ENCODE measurements around the gene INPP5F. TPM values are rescaled to one million over a fixed set of nuclear protein-coding genes. Genes with fewer than 3 reads are reported as not detected.
"Not testable (repeated sequence)": the region's sequence is repeated elsewhere in the genome, so short reads cannot be mapped to it uniquely, and the experiment has no call there.

Gene INPP5F
- total RNA-seq, 2 experiments from 2014 or later: 12.8 to 13.6 TPM

DNA sequence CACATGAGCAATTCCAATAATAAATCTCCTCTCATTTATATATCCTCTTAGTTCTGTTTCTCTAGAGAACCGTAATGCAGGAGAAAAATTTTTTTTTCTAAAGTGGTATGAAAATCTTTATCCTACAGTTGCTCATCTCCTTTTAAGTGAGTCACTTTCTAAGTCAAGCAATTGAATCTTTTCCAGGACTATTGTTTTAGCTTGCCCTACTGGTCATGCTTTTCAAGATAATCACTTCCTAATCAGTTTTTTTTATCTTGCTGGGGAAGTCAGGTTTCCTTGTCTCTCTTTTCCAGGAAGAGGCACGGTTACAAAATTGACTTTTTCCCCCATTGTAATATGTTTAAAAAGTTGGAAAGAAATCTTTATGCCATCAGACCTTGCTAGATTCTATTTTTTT, 44.0 kb downstream of the INPP5F start:
- no peaks in the 10 kb centered on the region for H3K27me3 Mint-ChIP-seq
- no peaks in the 10 kb centered on the region for H3K9me3 Mint-ChIP-seq
- no peak for DNase-seq
- intact Hi-C loops (cut with micrococcal nuclease): no loop called here
- ChIA-PET CTCF (interaction anchor here (2.2 kb wide), 1 partner anchor 19 kb away, joined by 8 read pairs; no protein-coding TSS in a partner anchor), POLR2A (interaction anchor here (1.4 kb wide), 1 partner anchor 19 kb away, joined by 3 read pairs; no protein-coding TSS in a partner anchor)
- H3K27ac Mint-ChIP-seq: no peak overlapping the region
- H3K4me1 Mint-ChIP-seq (ENCODE audit: low read depth): peaks cover 18% of the 10 kb centered on the region
- no peak overlapping the region for H3K4me3 Mint-ChIP-seq
- H3K36me3 Mint-ChIP-seq: no peaks in the 10 kb centered on the region

DNA sequence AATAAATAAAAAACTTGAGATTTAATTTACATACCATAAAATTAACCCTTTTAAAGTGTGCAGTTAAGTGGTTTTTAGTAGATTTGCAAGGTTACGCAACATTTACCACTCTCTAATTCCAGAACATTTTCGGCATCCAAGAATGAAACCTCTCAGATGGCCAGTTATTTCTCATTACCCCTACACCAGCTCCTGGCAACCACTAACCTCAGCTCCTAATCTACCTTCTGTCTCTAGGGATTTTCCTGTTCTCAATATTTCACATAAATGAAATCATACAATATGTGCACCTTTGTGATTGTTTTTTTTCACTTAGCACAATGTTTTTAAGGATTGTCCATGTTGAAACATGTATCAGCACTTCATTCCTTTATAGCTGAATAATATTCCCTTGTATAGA, 45.1 kb downstream of the INPP5F start:
- no peak for DNase-seq
- no peak overlapping the region for H3K27ac Mint-ChIP-seq
- peaks cover 25% of the 10 kb centered on the region for H3K4me1 Mint-ChIP-seq (ENCODE audit: low read depth)
- ChIA-PET CTCF (interaction anchor here (1.7 to 2.2 kb wide), 2 partner anchors 20 to 89 kb away, joined by 6 to 8 read pairs; no protein-coding TSS in a partner anchor), POLR2A (no interaction called here)
- H3K9me3 Mint-ChIP-seq: no peaks in the 10 kb centered on the region
- no peaks in the 10 kb centered on the region for H3K36me3 Mint-ChIP-seq
- H3K4me3 Mint-ChIP-seq: no peak overlapping the region
- H3K27me3 Mint-ChIP-seq: no peaks in the 10 kb centered on the region
- intact Hi-C loops (cut with micrococcal nuclease): no loop called here

DNA sequence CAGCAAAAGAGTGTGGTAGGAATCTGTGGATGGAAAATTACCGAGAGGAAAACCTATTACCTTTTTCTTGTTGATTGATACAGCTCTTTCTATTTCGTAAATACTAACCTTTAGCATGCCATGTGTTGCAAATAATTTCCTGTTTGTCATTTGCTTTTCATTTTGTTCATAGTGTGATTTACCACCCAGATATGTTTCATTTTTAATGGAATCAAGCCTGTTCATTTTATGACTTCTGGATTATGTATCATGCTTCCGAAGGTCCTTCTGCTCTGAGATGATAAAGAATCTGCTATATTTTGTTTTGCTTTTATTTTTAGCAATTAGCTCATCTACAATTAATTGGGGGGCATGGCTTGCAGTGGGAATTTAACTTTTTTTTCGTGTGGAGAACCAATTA, 46.5 kb downstream of the INPP5F start:
- intact Hi-C loops (cut with micrococcal nuclease): no loop called here
- Mint-ChIP-seq H3K4me3 (no peak overlapping the region), H3K9me3 (no peaks in the 10 kb centered on the region), H3K27me3 (no peaks in the 10 kb centered on the region), H3K4me1 (ENCODE audit: low read depth) (peaks cover 25% of the 10 kb centered on the region), H3K36me3 (no peaks in the 10 kb centered on the region), H3K27ac (no peak overlapping the region)
- ChIA-PET CTCF (interaction anchor here (0.7 to 1.7 kb wide), 3 partner anchors 22 to 104 kb away, joined by 3 to 6 read pairs (median 4); no protein-coding TSS in a partner anchor), POLR2A (no interaction called here)
- DNase-seq: no peak

DNA sequence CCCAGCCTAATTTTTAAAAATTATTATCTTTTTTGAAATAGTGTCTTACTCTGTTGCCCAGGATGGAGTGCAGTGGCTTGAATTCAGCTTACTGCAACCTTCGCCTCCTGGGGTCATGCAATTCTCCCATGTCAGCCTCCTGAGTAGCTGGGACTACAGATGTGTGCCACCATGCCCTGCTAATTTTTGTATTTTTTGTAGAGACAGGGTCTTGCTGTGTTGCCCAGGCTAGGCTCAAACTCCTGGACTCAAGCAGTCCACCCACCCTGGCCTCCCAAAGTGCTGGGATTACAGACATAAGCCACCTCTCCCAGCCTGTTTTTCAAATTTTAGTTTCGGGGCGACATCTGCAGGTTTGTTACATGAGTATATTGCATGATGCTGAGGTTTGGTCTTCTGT, 47.2 kb downstream of the INPP5F start:
- POLR2A ChIA-PET; H3K36me3 Mint-ChIP-seq; H3K27me3 Mint-ChIP-seq; DNase-seq; H3K9me3 Mint-ChIP-seq; H3K4me3 Mint-ChIP-seq; H3K27ac Mint-ChIP-seq; intact Hi-C loops (cut with micrococcal nuclease): not testable (repeated sequence)
- H3K4me1 Mint-ChIP-seq (ENCODE audit: low read depth): peaks cover 25% of the 10 kb centered on the region
- CTCF ChIA-PET: interaction anchor here (1.3 to 1.5 kb wide), 2 partner anchors 22 to 86 kb away, joined by 3 to 4 read pairs; no protein-coding TSS in a partner anchor

DNA sequence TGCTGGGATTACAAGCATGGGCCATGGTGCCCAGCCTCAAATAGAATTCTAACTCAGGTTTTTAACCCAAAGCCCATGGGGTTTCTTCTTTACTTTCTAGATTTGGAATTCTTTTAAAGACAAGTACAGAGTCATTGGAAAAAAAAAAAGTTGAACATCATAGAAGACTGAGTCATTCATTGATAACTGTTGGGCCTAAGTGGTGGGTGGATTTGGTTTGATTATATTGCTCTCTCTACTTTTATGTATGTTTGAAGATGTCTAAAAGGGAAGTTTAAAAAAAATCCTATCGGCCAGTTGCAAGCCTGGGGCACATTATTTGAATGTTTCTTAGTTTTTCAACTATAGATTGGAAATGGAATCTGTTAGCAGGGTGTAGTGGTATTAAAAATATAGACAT, 49.7 kb downstream of the INPP5F start:
- no peak overlapping the region for H3K4me3 Mint-ChIP-seq
- DNase-seq: no peak
- no peaks in the 10 kb centered on the region for H3K9me3 Mint-ChIP-seq
- no peaks in the 10 kb centered on the region for H3K27me3 Mint-ChIP-seq
- H3K36me3 Mint-ChIP-seq: no peaks in the 10 kb centered on the region
- no peak overlapping the region for H3K27ac Mint-ChIP-seq
- intact Hi-C loops (cut with micrococcal nuclease): no loop called here
- ChIA-PET CTCF (interaction anchor here (0.8 kb wide), 1 partner anchor 88 kb away, joined by 3 read pairs; no protein-coding TSS in a partner anchor), POLR2A (no interaction called here)
- peaks cover 14% of the 10 kb centered on the region for H3K4me1 Mint-ChIP-seq (ENCODE audit: low read depth)

DNA sequence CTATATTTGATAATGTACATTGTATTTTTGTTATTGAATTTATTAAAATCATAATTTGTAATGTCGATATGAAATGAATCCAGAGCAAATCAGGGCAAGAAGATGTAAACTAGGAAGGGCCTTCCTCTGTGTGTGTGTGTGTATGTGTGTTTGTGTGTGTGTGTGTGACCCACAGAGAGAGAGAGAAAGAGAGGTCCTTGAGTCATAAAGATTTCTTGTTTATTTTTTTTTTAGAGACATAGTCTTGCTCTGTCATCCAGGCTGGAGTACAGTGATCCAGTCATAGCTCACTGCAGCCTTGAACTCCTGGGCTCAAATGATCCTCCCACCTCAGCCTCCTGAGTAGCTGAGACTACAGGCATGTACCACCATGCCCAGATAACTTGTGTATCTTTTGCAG, 50.7 kb downstream of the INPP5F start:
- H3K27ac Mint-ChIP-seq: no peak overlapping the region
- no peaks in the 10 kb centered on the region for H3K9me3 Mint-ChIP-seq
- intact Hi-C loops (cut with micrococcal nuclease): no loop called here
- ChIA-PET POLR2A (no interaction called here), CTCF (interaction anchor here (1.2 kb wide), 1 partner anchor 83 kb away, joined by 3 read pairs; no protein-coding TSS in a partner anchor)
- no peaks in the 10 kb centered on the region for H3K36me3 Mint-ChIP-seq
- no peaks in the 10 kb centered on the region for H3K27me3 Mint-ChIP-seq
- H3K4me1 Mint-ChIP-seq (ENCODE audit: low read depth): peaks cover 12% of the 10 kb centered on the region
- no peak for DNase-seq
- no peak overlapping the region for H3K4me3 Mint-ChIP-seq

DNA sequence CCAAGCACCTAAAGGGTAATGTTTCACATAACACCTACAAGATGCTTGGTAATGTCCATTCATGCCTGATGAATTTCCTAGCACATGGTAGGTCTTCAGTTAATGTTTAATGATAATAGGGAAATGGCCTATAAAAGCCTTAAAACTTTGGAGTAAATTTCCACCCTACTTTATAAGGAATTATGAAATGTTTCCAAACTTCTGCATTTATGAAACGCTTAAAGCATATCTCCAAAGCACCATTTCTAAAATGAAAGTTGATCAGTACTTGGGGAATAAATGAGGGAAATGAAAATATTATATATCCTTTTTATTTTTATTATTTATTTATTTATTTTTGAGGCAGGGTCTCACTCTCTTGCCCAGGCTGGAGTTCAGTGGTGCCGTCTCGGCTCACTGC, 51.8 kb downstream of the INPP5F start:
- Mint-ChIP-seq H3K27me3 (no peaks in the 10 kb centered on the region), H3K9me3 (no peaks in the 10 kb centered on the region), H3K4me3 (no peak overlapping the region), H3K4me1 (ENCODE audit: low read depth) (peaks cover 7% of the 10 kb centered on the region), H3K36me3 (peaks cover 1% of the 10 kb centered on the region), H3K27ac (no peak overlapping the region)
- CTCF ChIA-PET: no interaction called here
- POLR2A ChIA-PET: no interaction called here
- intact Hi-C loops (cut with micrococcal nuclease): no loop called here
- no peak for DNase-seq

DNA sequence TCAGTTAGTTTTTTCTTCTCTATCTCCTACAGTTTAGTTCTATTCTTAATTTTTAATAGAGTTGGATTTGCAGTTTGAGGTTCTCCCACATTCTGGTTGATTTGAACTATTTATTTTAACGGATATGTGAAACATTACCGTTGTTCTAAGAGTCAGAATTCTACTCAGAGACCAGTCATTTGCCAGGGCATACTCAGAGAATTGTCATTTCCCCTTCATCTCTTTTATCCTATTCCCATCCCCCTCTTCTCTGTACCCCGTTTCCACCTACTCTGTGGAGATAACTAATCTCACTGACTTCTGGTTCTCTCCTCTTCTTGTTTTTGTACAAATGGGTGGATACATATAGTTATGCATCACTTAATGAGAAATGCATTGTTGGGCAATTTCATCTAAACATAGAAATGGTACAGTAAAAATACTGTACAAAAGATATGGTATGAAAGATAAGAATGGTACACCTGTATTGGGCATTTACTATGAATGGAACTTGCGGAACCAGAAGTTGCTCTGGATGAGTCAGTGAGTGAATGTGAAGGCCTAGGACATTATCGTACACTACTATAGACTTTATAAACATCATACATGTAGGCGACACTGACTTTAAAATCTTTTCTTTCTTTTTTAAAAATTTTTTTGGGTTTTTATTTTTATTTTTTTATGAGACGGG, 53.1 kb downstream of the INPP5F start:
- POLR2A ChIA-PET: no interaction called here
- Mint-ChIP-seq H3K4me3 (no peak overlapping the region), H3K4me1 (ENCODE audit: low read depth) (peaks cover 13% of the 10 kb centered on the region), H3K27ac (no peak overlapping the region), H3K9me3 (no peaks in the 10 kb centered on the region), H3K27me3 (no peaks in the 10 kb centered on the region), H3K36me3 (peaks cover 1% of the 10 kb centered on the region)
- intact Hi-C loops (cut with micrococcal nuclease): no loop called here
- no peak for DNase-seq
- CTCF ChIA-PET: interaction anchor here (1.2 to 3.0 kb wide), 2 partner anchors 28 to 92 kb away, joined by 4 to 9 read pairs; no protein-coding TSS in a partner anchor

DNA sequence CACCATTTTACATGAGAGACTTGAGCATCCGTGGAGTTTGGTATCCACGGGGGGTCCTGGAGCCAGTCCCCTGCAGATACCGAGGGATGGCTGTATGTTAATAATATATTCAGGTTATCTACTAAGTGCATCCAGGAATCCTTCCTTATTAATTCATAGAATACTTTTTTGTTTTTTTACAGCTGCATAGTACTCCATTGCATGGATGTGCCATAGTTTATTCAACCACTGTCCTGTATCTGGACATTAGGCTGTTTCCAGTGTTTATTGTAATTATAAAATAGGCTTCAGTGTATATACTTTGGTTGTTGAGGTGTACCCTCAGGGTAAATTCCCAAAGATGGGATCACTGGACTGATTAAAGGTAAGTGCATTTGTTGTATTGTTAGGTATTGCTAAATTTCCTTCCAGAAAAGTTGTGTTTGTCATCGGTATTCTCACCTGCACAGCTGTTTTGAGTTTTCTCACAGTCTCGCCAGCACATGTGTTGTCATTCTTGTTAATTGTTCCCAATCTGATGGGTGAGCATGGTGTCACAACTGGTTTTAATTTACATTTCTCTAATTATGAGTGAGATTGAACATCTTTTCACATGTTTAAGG, 55.1 kb downstream of the INPP5F start:
- ChIA-PET POLR2A (no interaction called here), CTCF (interaction anchor here (3.0 kb wide), 1 partner anchor 30 kb away, joined by 9 read pairs; no protein-coding TSS in a partner anchor)
- DNase-seq: no peak
- Mint-ChIP-seq H3K27me3 (no peaks in the 10 kb centered on the region), H3K9me3 (no peaks in the 10 kb centered on the region), H3K4me1 (ENCODE audit: low read depth) (peaks cover 17% of the 10 kb centered on the region), H3K36me3 (peaks cover 1% of the 10 kb centered on the region), H3K4me3 (no peak overlapping the region), H3K27ac (no peak overlapping the region)
- intact Hi-C loops (cut with micrococcal nuclease): no loop called here

DNA sequence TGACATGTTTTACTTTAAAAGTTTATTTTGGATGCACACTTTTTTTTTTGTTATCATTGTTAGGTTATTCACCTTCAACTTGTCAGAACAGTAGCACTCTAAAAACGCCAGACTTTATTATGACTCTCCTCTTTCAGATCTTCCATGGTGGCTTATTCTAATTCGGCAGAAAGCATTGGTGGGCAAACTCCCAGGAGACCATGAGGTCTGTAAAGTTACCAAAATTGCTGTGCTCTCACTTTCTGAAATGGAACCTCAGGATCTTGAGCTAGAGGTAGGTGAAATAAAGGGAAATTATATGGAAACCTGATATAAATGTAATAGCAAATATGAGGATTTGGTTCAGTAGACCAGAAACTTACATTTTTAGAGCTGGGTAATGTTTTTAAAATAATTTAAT, 55.6 kb downstream of the INPP5F start:
- ChIA-PET CTCF (interaction anchor here (3.0 kb wide), 1 partner anchor 31 kb away, joined by 9 read pairs; no protein-coding TSS in a partner anchor), POLR2A (no interaction called here)
- intact Hi-C loops (cut with micrococcal nuclease): no loop called here
- Mint-ChIP-seq H3K4me1 (ENCODE audit: low read depth) (peaks cover 17% of the 10 kb centered on the region), H3K27me3 (no peaks in the 10 kb centered on the region), H3K36me3 (peaks cover 1% of the 10 kb centered on the region), H3K27ac (no peak overlapping the region), H3K9me3 (no peaks in the 10 kb centered on the region), H3K4me3 (no peak overlapping the region)
- DNase-seq: no peak

DNA sequence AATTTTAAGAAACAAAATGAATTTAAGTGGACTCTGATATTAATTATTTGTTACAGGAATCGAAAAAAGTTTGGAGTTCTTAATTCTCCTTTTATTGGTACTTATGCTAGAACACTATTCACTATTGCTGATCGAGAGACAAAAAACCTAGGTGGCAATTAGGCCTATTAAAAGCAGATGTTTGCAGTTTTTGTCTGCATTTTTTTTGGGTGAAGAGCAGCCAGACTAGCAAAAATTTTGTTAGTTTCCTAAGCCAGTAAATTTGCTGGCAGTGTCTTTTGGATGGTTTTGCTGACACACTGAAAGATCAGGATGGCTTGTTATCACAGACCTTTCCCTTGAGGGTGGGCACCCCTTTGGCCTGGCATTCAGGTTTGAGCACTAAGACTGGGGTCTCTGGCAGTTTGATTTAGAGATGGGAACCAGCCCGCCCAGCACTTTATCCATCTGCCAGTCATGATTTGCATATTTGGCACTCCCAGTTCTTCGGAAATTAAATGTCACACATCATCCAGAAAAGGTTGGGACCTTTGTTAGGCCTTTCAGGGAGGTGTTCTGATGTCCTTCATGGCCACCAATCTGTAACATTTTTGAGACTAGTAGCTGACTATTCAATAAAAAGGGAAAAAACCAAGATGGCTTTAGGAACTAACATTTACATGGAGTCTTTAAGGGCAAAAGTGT, 57.3 kb downstream of the INPP5F start:
- peaks cover 1% of the 10 kb centered on the region for H3K36me3 Mint-ChIP-seq
- CTCF ChIA-PET: interaction anchor here (1.0 kb wide), 1 partner anchor 76 kb away, joined by 3 read pairs; no protein-coding TSS in a partner anchor

DNA sequence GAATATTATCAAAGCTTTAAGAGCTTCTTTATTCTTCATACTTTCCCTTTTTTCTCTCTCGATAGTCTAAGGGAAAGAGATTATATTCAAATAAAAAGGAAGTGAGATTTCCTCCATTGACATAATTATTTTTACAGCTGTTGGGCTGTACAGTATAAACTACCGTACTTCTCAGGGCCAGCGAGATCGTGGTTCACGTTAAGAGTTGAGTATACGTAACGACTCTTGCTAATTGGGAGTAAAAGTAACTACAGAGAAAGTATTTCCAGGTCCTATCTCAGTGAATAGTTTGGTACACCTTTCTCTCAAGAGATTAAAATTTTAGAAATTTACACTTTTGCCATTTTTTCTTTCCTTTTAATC, 57.8 kb downstream of the INPP5F start:
- ChIA-PET CTCF (interaction anchor here (1.0 kb wide), 1 partner anchor 75 kb away, joined by 3 read pairs; no protein-coding TSS in a partner anchor), POLR2A (interaction anchor here (0.6 kb wide), 1 partner anchor 101 kb away, joined by 3 read pairs; no protein-coding TSS in a partner anchor)
- no peak overlapping the region for H3K4me3 Mint-ChIP-seq
- peaks cover 17% of the 10 kb centered on the region for H3K4me1 Mint-ChIP-seq (ENCODE audit: low read depth)
- no peak for DNase-seq
- H3K9me3 Mint-ChIP-seq: no peaks in the 10 kb centered on the region
- intact Hi-C loops (cut with micrococcal nuclease): no loop called here
- peaks cover 1% of the 10 kb centered on the region for H3K36me3 Mint-ChIP-seq
- no peaks in the 10 kb centered on the region for H3K27me3 Mint-ChIP-seq
- H3K27ac Mint-ChIP-seq: no peak overlapping the region

More for the DNA sequence above, 57.3 kb downstream of the INPP5F start:
- Mint-ChIP-seq H3K27ac (no peak overlapping the region), H3K9me3 (no peaks in the 10 kb centered on the region), H3K4me1 (ENCODE audit: low read depth) (peaks cover 17% of the 10 kb centered on the region), H3K4me3 (no peak overlapping the region), H3K27me3 (no peaks in the 10 kb centered on the region)
- DNase-seq: no peak
- POLR2A ChIA-PET: interaction anchor here (0.6 kb wide), 1 partner anchor 100 kb away, joined by 3 read pairs; no protein-coding TSS in a partner anchor
- intact Hi-C loops (cut with micrococcal nuclease): no loop called here

Measured in activated CD4-positive, alpha-beta memory T cell treated with anti-CD3 and anti-CD28 coated beads for 36 hours (primary cell).